PC-9 (cell line): ENCODE data around the gene FGF19. TPM values are rescaled to one million over a fixed set of nuclear protein-coding genes. Genes with fewer than 3 reads are reported as not detected.
A peak's percentile ranks its signal among the peaks of the same experiment; 100 is the strongest.

Source experiments
- BruUV-seq: library from RNA; stranded (reverse); fragments of 400-500 nt; replicated peaks from 2 replicates; lab custom pipeline; 2021; lab: Mats Ljungman, UMichigan
- CTCF ChIA-PET: fragments of 300-600 bp; sonication (Branson Sonifier 250); formaldehyde crosslinking; loops from one replicate; lab custom pipeline; 2022; ENCODE audit warnings: antibody characterized with exemption; lab: Charles Lee
- POLR2A ChIA-PET: fragments of 300-600 bp; sonication (Branson Sonifier 250); formaldehyde crosslinking; loops from one replicate; lab custom pipeline; 2022; ENCODE audit warnings: antibody characterized with exemption; ENCODE audit not compliant: unreplicated experiment; lab: Charles Lee
- DNase-seq, 2 experiments: peaks; one replicate each; pipeline versions ENCODE4 v3.0.0 to v3.0.0-alpha.2; 2015 to 2022; ENCODE audit warnings: mixed read lengths in 1 of 2
- H2AFZ ChIP-seq: fragments of 200-600 bp; sonication (generic); 2 replicates; pipeline ENCODE4 v1.8.1; 2017; ENCODE audit warnings: antibody characterized with exemption
- H3F3A ChIP-seq: fragments of 200-600 bp; sonication (generic); 2 replicates; pipeline ENCODE4 v1.8.1; 2017; ENCODE audit warnings: antibody characterized with exemption, mild to moderate bottlenecking, low read depth; ENCODE audit not compliant: insufficient read depth
- H3K27ac ChIP-seq: fragments of 200-600 bp; sonication (generic); 2 replicates; pipeline ENCODE4 v1.6.1; 2016; ENCODE audit warnings: mixed run types
- H3K27me3 ChIP-seq: fragments of 200-600 bp; sonication (generic); 2 replicates; pipeline ENCODE4 v1.6.1; 2016; ENCODE audit warnings: low read depth, mixed run types; ENCODE audit not compliant: insufficient read depth
- H3K36me3 ChIP-seq: fragments of 200-600 bp; sonication (generic); 2 replicates; pipeline ENCODE4 v1.6.1; 2016; ENCODE audit warnings: low read depth, mixed run types
- H3K4me1 ChIP-seq: fragments of 200-600 bp; sonication (generic); replicated peaks from 2 replicates; pipeline ENCODE4 v1.6.1; 2016; ENCODE audit warnings: mixed run types; ENCODE audit not compliant: insufficient read depth
- H3K4me2 ChIP-seq: fragments of 200-600 bp; sonication (generic); 2 replicates; pipeline ENCODE4 v1.6.1; 2017; ENCODE audit warnings: mixed run types
- H3K4me3 ChIP-seq: fragments of 200-600 bp; sonication (generic); 2 replicates; pipeline ENCODE4 v1.6.1; 2016; ENCODE audit warnings: mixed run types
- H3K79me2 ChIP-seq: fragments of 200-600 bp; sonication (generic); 2 replicates; pipeline ENCODE4 v1.6.1; 2017; ENCODE audit warnings: low read depth, mixed run types
- H3K9me2 ChIP-seq: fragments of 200-600 bp; sonication (generic); 2 replicates; pipeline ENCODE4 v1.8.1; 2017; ENCODE audit warnings: mild to moderate bottlenecking; ENCODE audit not compliant: insufficient read depth
- H3K9me3 ChIP-seq: fragments of 200-600 bp; sonication (generic); 2 replicates; pipeline ENCODE4 v1.8.1; 2016; ENCODE audit warnings: low read depth; ENCODE audit not compliant: insufficient read depth
- H4K20me1 ChIP-seq: fragments of 200-600 bp; sonication (generic); 2 replicates; pipeline ENCODE4 v1.8.1; 2017; ENCODE audit not compliant: insufficient read depth
- EZH2 ChIP-seq: fragments of 200-600 bp; sonication (generic); IDR thresholded peaks from 2 replicates; pipeline ENCODE4 v1.8.0; 2017; ENCODE audit warnings: antibody characterized with exemption, low read depth
- intact Hi-C: fragments of 100-400 bp; cut with micrococcal nuclease; formaldehyde crosslinking; loops from one replicate; pipeline ENCODE4 v1.10.0; 2022; ENCODE audit not compliant: unreplicated experiment
- total RNA-seq: library from RNA; stranded (reverse); gene quantifications from 2 replicates; pipeline ENCODE4 v1.2.3, GENCODE V29; 2021
- TF ChIP-seq, protein P1 (sequence below): fragments of 200-600 bp; sonication (generic); conservative IDR thresholded peaks from 2 replicates; pipeline ENCODE4 v1.6.1; 2017; ENCODE audit warnings: mixed run types, antibody characterized with exemption, mild to moderate bottlenecking, moderate library complexity

Gene FGF19
- total RNA-seq, 1 experiment from 2014 or later = 2.0 TPM

DNA sequence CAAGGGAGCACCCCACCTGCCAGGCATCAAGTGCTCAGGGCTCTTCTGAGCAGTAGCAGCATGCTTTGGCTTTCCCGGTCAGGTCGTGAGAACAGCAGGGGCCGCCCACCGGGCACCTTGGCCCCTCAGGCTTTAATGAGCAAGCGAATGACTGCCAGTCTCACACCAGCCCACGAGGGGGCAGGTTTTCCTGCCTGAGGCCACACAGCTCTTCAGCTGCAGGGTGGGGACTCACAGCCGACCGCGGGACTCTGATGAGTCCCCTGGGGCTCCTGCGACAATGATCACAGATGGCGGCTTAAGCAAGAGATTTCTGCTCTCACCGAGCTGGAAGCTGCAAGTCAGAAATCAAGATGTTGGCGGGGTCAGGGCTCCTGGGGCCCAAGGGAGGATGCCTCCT lies 14.3 kb upstream of the FGF19 start:
- H4K20me1 ChIP-seq = no peaks in the 10 kb centered on the region
- H3K9me2 ChIP-seq = no peaks in the 10 kb centered on the region
- ChIA-PET CTCF (interaction anchor here (1.2 to 1.3 kb wide), 2 partner anchors 183 to 195 kb away, joined by 5 to 6 read pairs; no protein-coding TSS in a partner anchor), POLR2A (no interaction called here)
- H2AFZ ChIP-seq = no peak overlapping the region
- no peak overlapping the region for H3K4me2 ChIP-seq
- H3K36me3 ChIP-seq = no peaks in the 10 kb centered on the region
- TF ChIP-seq, protein P1, sequence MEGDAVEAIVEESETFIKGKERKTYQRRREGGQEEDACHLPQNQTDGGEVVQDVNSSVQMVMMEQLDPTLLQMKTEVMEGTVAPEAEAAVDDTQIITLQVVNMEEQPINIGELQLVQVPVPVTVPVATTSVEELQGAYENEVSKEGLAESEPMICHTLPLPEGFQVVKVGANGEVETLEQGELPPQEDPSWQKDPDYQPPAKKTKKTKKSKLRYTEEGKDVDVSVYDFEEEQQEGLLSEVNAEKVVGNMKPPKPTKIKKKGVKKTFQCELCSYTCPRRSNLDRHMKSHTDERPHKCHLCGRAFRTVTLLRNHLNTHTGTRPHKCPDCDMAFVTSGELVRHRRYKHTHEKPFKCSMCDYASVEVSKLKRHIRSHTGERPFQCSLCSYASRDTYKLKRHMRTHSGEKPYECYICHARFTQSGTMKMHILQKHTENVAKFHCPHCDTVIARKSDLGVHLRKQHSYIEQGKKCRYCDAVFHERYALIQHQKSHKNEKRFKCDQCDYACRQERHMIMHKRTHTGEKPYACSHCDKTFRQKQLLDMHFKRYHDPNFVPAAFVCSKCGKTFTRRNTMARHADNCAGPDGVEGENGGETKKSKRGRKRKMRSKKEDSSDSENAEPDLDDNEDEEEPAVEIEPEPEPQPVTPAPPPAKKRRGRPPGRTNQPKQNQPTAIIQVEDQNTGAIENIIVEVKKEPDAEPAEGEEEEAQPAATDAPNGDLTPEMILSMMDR = peak; percentile 83
- TF ChIP-seq EZH2 = no peak
- BruUV-seq = no TSS peak
- no peaks in the 10 kb centered on the region for H3K9me3 ChIP-seq
- H3K4me3 ChIP-seq = no peak overlapping the region
- H3K27me3 ChIP-seq = no peaks in the 10 kb centered on the region
- H3F3A ChIP-seq = peaks cover 10% of the 10 kb centered on the region; the same call in 1 of the 2 replicates
- no peaks in the 10 kb centered on the region for H3K79me2 ChIP-seq
- no peak overlapping the region for H3K27ac ChIP-seq
- H3K4me1 ChIP-seq = no peaks in the 10 kb centered on the region
- intact Hi-C loops = loop anchor here (1.0 to 2.0 kb wide), 2 partner anchors 83 to 170 kb away; no protein-coding TSS in a partner anchor
- peak; percentile 47 to 61 for DNase-seq

DNA sequence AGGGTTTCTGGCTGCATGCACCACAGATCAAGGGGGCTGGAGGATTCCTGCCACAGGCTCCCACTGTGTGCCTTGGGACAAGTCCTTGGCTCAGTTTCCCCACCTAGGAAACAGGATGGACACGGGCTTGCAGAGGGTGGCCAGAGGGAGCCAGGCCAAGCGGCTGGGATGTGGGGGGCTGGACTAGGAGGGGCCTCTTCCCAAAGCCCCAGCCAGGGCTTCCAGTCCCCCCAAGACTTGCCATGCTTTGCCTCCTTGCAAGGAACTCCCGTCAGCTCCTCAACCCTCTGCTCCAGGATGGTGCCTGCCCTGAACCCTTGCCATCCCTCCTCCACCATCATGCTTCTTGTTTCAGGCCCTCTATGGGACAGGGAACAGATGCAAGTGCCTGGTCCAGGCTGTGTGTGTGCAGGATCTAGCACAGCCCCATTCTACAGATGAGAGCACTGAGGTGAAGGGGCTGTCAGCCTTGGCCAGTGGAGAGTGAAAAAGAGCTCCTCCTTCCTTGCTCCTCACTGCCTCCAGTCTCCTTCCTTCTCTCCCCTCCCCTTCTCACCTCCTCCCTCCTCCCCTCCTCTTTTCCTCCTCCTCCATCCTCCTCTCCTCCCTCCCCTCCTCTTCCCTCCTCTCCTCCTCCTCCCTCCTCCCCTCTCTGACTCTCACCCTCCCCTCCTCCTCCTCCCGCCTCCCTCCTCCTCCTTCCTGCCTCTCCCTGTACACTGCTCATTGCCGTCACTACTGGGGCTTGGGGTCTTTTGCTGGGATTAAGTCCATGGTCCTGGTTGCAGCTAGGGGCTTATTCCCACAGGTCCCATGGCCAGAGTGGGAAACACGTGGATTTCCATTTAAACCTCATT lies 13.3 kb upstream of the FGF19 start:
- no TSS peak for BruUV-seq
- CTCF ChIA-PET = interaction anchor here (1.3 kb wide), 1 partner anchor 196 kb away, joined by 5 read pairs; no protein-coding TSS in a partner anchor
- POLR2A ChIA-PET = interaction anchor here (0.6 kb wide), 1 partner anchor 474 kb away, joined by 4 read pairs; no protein-coding TSS in a partner anchor

DNA sequence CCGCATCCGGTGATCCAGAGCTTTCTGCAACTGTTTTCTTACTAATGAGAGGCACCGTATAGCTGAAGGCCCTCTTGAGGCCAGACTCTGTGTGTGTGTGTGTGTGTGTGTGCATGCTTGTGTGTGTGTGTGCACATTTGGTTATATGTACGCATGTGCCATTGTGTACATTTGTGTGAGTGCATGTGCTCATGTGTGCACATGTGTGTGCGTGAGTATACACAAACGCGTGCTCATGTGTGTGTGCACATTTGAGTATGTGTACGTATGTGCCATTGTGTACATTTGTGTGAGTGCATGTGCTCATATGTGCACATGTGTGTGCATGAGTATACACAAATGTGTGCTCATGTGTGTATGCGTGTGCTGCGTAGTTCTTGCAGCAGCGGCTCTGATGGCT lies 12.3 kb upstream of the FGF19 start:
- no peaks in the 10 kb centered on the region for H3K9me2 ChIP-seq
- POLR2A ChIA-PET = no interaction called here

More for the DNA sequence above, 13.3 kb upstream of the FGF19 start:
- Histone ChIP-seq H3F3A (peaks cover 10% of the 10 kb centered on the region; the same call in 1 of the 2 replicates), H3K4me3 (no peak overlapping the region), H3K36me3 (no peaks in the 10 kb centered on the region), H3K9me2 (no peaks in the 10 kb centered on the region), H3K27ac (no peak overlapping the region), H3K27me3 (no peaks in the 10 kb centered on the region), H2AFZ (no peak overlapping the region), H3K4me1 (no peaks in the 10 kb centered on the region), H3K9me3 (no peaks in the 10 kb centered on the region), H3K79me2 (no peaks in the 10 kb centered on the region), H3K4me2 (no peak overlapping the region), H4K20me1 (no peaks in the 10 kb centered on the region)
- no peak for DNase-seq
- intact Hi-C loops = no loop called here
- no peak for TF ChIP-seq EZH2
- TF ChIP-seq, protein P1 = no peak

More for the DNA sequence above, 12.3 kb upstream of the FGF19 start:
- CTCF ChIA-PET = no interaction called here
- no peak for DNase-seq
- no peak for TF ChIP-seq EZH2
- TF ChIP-seq, protein P1 = no peak
- H3K27ac ChIP-seq = no peak overlapping the region
- no peak overlapping the region for H3K4me2 ChIP-seq
- no peak overlapping the region for H2AFZ ChIP-seq
- intact Hi-C loops = no loop called here
- no peaks in the 10 kb centered on the region for H3K27me3 ChIP-seq
- no peaks in the 10 kb centered on the region for H3K9me3 ChIP-seq
- BruUV-seq = no TSS peak
- no peaks in the 10 kb centered on the region for H3K4me1 ChIP-seq
- H3K79me2 ChIP-seq = no peaks in the 10 kb centered on the region
- no peaks in the 10 kb centered on the region for H4K20me1 ChIP-seq
- H3F3A ChIP-seq = peaks cover 10% of the 10 kb centered on the region; the same call in 1 of the 2 replicates
- H3K36me3 ChIP-seq = no peaks in the 10 kb centered on the region
- H3K4me3 ChIP-seq = no peak overlapping the region
